Ovary (tissue), 9 donors: ENCODE measurements around the gene BTC. TPM values are rescaled to one million over a fixed set of nuclear protein-coding genes. Genes with fewer than 3 reads are reported as not detected.

Experiments
- DNase-seq, 5 donors: peaks; one replicate each; pipeline ENCODE4 v3.0.0-alpha.2; 2019 to 2020
- H3K27ac ChIP-seq, 2 donors: fragments of 200-600 bp; one replicate each; pipeline versions ENCODE4 v1.5.1 to v1.8.0; 2019 to 2022
- H3K27me3 ChIP-seq: fragments of 200-600 bp; one replicate; pipeline ENCODE4 v1.8.0; 2022
- H3K36me3 ChIP-seq: fragments of 200-600 bp; sonication (generic); one replicate; pipeline ENCODE4 v1.5.1; 2019
- H3K4me1 ChIP-seq: one replicate; pipeline ENCODE4 v1.8.1; 2013; ENCODE audit warnings: mild to moderate bottlenecking, moderate library complexity; ENCODE audit not compliant: insufficient read depth
- H3K4me3 ChIP-seq: fragments of 200-600 bp; sonication (generic); one replicate; pipeline ENCODE4 v1.5.1; 2017
- H3K9me3 ChIP-seq, 2 donors: fragments of 200-600 bp in 1 of 2; sonication (generic) in 1 of 2; one replicate each; pipeline versions ENCODE4 v1.5.1 to v1.8.1; 2013 to 2019; ENCODE audit warnings: mild to moderate bottlenecking in 1 of 2, moderate library complexity in 1 of 2
- EP300 ChIP-seq: sonication (generic); formaldehyde crosslinking; IDR thresholded peaks from one replicate; pipeline ENCODE4 v1.6.1; 2017; ENCODE audit warnings: antibody characterized with exemption
- POLR2A ChIP-seq: fragments of 450-650 bp; IDR thresholded peaks from one replicate; pipeline ENCODE4 v1.6.1; 2017; ENCODE audit warnings: antibody characterized with exemption, mild to moderate bottlenecking, moderate library complexity
- WGBS, 3 donors: extraction: QIAGEN DNeasy Blood & Tissue Kit in 1 of 3; methylation state at CpG; one replicate each; pipeline versions ENCODE4 v1.1.5 to v1.1.7; 2013 to 2017; 5-methylcytosine and 5-hydroxymethylcytosine counted together
- intact Hi-C, 4 donors: fragments of 100-400 bp; cut with DNase I; formaldehyde crosslinking; loops; one replicate each; pipeline versions ENCODE4 v1.11.0 to v1.15.1; 2022 to 2023
- polyA plus RNA-seq, 2 donors: library from polyadenylated mRNA; stranded (reverse); fragments of 200-250 nt in 1 of 2; fragments of 350-450 nt in 1 of 2; fragmentation: Illumina TruSeq in 1 of 2; extraction: RNeasy Lipid Tissue Mini Kit (QIAGEN cat#74804) in 1 of 2; gene quantifications; one replicate each; pipeline ENCODE4 v1.2.3, GENCODE V29; 2013 to 2014
- total RNA-seq, 7 donors: library from RNA; depleted of rRNA in 2 of 7; stranded (reverse); fragments of >200 nt in 2 of 7; fragmentation: NEBNext Ultra II Directional in 3 of 7; extraction: Animal tissue kit (Norgen Biotek cat#: 25700) in 3 of 7; gene quantifications; one replicate each; pipeline versions ENCODE4 v1.1.0 to v1.2.4, GENCODE V29; 2016 to 2023
- TF ChIP-seq, protein P1 (sequence below), 3 donors: fragments of 450-650 bp in 2 of 3; fragments of 200-600 bp in 1 of 3; IDR thresholded peaks; one replicate each; pipeline versions ENCODE4 v1.5.1 to v1.8.0; 2016 to 2022; ENCODE audit warnings: antibody characterized with exemption in 3 of 3, mild to moderate bottlenecking in 1 of 3
- donor health status: DM: no; HTN: no; CAD: no; lungs with moderate emphysema.
- donor health status: DM: no; HTN: no; CAD: no.
- donor health status: Bipolar disorder and iron deficiency.
- donor health status: DM: yes; HTN: yes; CAD: no.
- donor health status: DM: no; HTN: no; CAD: no.
- donor health status: DM: yes; HTN: yes; CAD: no.

Gene BTC
- total and polyA plus RNA-seq, 9 donors: 0.24 to 30.0 (median 0.97) TPM

DNA sequence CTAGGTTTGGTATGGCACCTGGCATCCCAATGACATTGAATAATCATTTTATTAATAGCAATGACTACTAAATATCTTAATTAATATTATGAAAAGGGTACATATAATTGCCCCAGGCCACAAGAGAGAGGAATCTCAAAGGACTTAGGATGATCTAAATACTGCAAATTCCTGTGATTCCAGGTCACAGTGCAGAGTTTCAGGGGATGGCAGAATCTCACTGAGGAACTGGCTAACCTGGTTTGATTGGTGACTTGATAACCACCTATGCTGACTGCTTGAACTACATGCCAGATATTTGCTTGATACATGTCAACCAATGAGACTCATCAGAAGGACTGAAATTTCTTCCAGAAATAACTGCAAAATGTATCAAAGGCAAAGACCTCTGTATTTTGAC, 37.2 kb downstream of the BTC start:
- H3K36me3 ChIP-seq: no peaks in the 10 kb centered on the region
- intact Hi-C loops: no loop called here
- H3K27me3 ChIP-seq: no peaks in the 10 kb centered on the region
- no peaks in the 10 kb centered on the region for H3K4me1 ChIP-seq
- no peak overlapping the region for H3K4me3 ChIP-seq
- no peaks in the 10 kb centered on the region for H3K9me3 ChIP-seq
- TF ChIP-seq POLR2A (no peak), EP300 (no peak)
- TF ChIP-seq, protein P1, sequence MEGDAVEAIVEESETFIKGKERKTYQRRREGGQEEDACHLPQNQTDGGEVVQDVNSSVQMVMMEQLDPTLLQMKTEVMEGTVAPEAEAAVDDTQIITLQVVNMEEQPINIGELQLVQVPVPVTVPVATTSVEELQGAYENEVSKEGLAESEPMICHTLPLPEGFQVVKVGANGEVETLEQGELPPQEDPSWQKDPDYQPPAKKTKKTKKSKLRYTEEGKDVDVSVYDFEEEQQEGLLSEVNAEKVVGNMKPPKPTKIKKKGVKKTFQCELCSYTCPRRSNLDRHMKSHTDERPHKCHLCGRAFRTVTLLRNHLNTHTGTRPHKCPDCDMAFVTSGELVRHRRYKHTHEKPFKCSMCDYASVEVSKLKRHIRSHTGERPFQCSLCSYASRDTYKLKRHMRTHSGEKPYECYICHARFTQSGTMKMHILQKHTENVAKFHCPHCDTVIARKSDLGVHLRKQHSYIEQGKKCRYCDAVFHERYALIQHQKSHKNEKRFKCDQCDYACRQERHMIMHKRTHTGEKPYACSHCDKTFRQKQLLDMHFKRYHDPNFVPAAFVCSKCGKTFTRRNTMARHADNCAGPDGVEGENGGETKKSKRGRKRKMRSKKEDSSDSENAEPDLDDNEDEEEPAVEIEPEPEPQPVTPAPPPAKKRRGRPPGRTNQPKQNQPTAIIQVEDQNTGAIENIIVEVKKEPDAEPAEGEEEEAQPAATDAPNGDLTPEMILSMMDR (IDR thresholded peaks at IDR 0.05): no peak
- H3K27ac ChIP-seq: no peak overlapping the region
- DNase-seq: no peak

DNA sequence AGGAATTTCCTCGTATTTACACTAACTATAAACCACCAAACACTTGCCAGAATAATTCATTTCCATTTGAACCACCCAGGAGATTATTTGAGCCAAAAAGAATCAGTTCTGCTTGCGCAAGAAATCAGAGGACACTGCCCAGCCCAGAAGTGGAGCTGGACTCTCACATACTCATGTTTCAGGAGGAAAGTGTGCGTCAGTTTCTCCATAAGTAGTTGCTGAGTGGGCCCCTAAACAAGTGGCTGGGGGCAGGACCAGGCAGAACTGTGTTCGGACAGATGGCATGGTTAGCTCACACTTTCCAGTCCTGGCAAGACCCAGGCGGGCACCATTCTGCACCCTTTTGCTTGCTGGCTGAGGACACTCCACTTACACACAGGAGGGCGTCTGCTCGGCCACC, 38.8 kb downstream of the BTC start:
- H3K27ac ChIP-seq: no peak overlapping the region
- TF ChIP-seq POLR2A: no peak
- TF ChIP-seq EP300: no peak
- TF ChIP-seq, protein P1 (IDR thresholded peaks at IDR 0.05): no peak
- WGBS, 3 donors: 32 to 49% (median 40%) methylated on average over 7 of the region's 7 CpGs

DNA sequence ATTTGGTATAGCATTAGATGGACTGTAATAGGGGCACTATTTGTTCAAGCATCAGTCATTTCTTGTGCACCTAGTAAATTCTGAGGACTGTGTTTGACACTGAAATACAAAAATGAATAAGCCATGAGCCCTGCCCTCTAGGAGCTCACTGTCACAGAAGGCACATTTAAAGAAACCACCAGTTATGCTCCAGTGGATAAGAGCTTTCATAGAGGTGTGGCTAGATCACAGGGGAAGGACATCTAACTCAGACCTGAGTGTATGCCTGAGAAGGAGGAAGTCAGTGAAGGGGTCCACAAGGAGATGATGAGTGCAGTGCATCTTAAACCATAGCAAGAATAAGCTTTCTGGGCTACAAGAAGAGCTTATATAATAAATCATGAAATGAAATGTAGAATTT, 40.1 kb downstream of the BTC start:
- no peaks in the 10 kb centered on the region for H3K4me1 ChIP-seq
- H3K36me3 ChIP-seq: no peaks in the 10 kb centered on the region
- no peak overlapping the region for H3K4me3 ChIP-seq
- intact Hi-C loops: no loop called here
- H3K9me3 ChIP-seq: no peaks in the 10 kb centered on the region
- H3K27me3 ChIP-seq: no peaks in the 10 kb centered on the region
- TF ChIP-seq, protein P1 (IDR thresholded peaks at IDR 0.05): no peak
- TF ChIP-seq EP300: no peak
- TF ChIP-seq POLR2A: no peak
- no peak overlapping the region for H3K27ac ChIP-seq
- no peak for DNase-seq

More for the DNA sequence above, 38.8 kb downstream of the BTC start:
- intact Hi-C loops: no loop called here
- no peak overlapping the region for H3K4me3 ChIP-seq
- H3K27me3 ChIP-seq: no peaks in the 10 kb centered on the region
- H3K4me1 ChIP-seq: no peaks in the 10 kb centered on the region
- H3K9me3 ChIP-seq: no peaks in the 10 kb centered on the region
- no peaks in the 10 kb centered on the region for H3K36me3 ChIP-seq
- DNase-seq: no peak

GRCh38 chr4:74752798-74753197, 41.5 kb downstream of the BTC start:
- DNase-seq: no peak
- Histone ChIP-seq H3K27ac (no peak overlapping the region), H3K9me3 (no peaks in the 10 kb centered on the region), H3K27me3 (no peaks in the 10 kb centered on the region), H3K36me3 (no peaks in the 10 kb centered on the region), H3K4me1 (no peaks in the 10 kb centered on the region), H3K4me3 (no peak overlapping the region)
- TF ChIP-seq, protein P1 (IDR thresholded peaks at IDR 0.05): no peak
- TF ChIP-seq EP300 (no peak), POLR2A (no peak)
- intact Hi-C loops: no loop called here

GRCh38 chr4:74751856-74752255, 42.5 kb downstream of the BTC start:
- intact Hi-C loops: no loop called here
- WGBS, 3 donors: 93 to 99% (median 94%) methylated on average over 1 of the region's 1 CpG
- H3K36me3 ChIP-seq: no peaks in the 10 kb centered on the region
- DNase-seq: no peak
- no peak overlapping the region for H3K4me3 ChIP-seq
- TF ChIP-seq POLR2A (no peak), EP300 (no peak)
- TF ChIP-seq, protein P1 (IDR thresholded peaks at IDR 0.05): no peak
- no peaks in the 10 kb centered on the region for H3K9me3 ChIP-seq
- no peaks in the 10 kb centered on the region for H3K27me3 ChIP-seq
- H3K4me1 ChIP-seq: no peaks in the 10 kb centered on the region
- no peak overlapping the region for H3K27ac ChIP-seq
